ENCODE data around the gene PRG3.
"Not testable (repeated sequence)": the region's sequence is repeated elsewhere in the genome, so short reads cannot be mapped to it uniquely, and the experiment has no call there.

PRG3 gene

DNA sequence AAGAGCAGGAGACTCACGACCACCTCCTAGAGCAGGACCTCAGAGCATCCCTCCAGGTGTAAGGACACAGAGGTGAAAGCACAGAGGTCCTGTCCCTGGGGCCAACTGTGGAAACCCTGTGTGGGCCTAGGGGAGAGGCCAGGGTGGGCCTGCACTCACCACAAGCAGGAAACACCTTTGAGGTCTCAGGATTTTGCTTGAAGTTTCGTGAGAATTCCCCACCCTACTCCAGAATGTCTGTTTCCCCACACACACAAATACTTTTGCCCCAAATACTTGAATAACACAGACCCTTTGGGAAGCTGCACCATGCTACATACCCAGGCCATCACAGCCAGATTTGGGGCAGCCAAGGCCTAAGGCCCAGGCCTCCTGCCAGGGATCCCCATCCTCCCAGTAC is 27.8 kb upstream of the PRG3 start:
- DNase-seq (ENCODE audit: low spot score), result no peak

DNA sequence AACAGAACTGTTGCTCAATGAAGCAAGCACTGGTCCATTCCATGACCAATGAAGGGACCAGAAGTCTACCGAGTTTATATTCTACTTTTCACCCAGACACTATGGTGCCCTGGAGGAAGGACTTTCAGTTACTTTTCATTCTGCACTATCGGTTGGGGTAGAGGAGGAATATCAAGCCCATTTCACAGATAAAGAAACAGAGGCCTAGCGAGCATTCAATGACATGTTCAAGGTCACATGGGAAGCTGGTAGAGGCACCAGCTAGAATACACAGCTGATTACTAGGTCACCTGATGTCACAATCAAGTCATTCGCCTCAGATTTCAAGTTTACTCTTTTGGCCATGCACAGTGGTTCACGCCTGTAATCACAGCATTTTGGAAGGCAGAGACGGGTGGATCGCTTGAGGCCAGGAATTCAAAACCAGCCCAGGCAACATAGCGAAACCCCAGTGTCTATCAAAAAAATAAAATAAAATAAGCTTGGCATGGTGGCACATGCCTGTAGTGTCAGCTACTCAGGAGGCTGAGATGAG is 27.1 kb upstream of the PRG3 start:
- DNase-seq (ENCODE audit: low spot score), result no peak

DNA sequence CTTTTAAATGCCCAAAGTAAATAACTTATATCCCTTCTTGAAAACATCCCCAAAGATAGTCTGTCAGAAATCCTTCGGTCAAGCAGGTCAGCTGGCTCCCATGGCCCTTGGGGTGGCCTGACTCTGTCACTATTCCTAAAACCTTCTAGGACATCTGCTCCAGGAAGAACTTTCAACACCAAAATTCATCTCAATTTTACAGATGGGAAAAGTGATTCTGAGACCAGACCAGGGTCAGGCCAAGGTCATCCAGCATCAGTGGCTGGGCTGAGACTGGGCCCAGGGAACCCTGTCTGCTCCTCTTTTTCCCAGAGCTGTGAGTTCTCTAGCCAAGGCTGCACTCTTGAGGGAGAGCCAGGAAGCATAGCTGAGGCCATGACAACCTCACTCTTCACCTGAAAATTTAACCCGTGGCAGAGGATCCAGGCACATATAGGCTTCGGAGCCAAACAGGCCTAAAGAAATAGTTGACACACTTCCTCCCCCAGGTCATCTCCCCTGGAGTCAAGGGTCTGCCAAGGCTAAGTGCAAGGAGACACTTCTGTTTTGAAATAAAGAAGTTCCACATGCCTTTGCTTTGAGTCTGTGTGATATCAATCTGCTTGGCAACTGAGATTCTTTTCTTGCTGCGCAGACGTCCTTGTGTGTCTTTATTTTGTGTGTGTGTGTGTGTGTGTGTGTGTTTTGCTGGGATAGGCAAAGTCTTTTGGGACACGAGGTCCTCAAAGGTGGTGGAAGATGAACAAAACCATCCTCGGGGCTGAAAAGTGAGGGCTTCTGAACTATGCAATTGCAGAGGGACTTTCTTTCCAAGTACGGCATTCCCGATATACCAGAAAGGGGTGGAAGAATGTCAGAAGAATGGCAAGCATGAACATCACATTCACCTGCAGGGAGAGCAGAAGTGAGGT is 26.3 kb upstream of the PRG3 start:
- DNase-seq (ENCODE audit: low spot score), result no peak

DNA sequence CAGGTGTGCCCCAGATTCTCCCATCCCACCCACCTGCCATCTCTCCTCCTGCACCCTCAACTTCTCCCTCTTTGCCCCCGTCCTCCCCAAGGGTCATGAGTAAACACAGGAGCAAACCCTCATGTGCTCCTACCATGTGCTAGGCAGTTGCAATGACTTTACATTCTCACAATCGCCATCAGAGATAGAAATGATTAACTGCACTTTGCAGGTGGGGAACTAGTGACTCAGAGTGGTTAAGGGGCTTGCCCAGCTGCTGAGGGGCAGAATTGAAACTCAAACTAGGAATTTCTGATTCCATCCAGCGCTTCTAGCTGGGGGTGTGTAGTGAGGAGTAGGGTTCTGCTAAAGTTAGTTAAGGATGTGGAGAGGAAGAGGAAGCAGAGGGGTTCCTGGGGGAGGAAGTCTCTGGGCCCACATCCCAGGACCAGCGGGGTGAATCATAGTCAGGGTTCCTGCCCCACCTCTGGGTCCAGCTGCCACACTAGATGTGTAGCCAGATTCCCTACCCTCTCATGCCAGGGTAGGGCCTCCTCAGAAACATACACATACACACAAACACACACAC is 25.5 kb upstream of the PRG3 start:
- no peak for DNase-seq (ENCODE audit: low spot score)

DNA sequence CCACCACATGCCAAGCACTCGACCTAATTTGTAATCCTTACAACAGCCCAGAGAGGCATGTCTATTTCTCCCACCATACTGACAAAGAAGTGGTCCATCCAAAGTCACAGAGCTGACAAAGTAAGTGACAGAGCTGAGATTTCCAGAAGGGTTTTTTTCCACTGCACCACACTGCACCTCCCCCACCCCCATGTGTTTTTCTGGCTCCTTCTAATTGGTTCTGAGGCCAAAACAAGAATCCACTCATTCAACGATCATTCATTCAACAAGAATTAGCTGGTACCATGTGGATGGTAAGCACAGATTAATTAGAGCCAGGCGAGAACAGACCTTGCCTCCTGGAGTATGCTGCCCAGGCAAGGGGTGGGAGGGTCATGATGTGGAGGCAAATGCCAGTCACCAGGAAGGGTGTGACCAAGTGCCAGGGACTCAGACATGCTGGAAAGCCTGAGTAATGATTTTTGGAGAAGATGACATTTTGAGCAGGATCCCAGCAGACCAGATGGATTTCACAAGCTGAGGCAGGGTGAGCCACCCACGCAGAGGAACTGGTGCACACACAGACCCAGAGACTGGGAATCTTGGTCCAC is 24.4 kb upstream of the PRG3 start:
- DNase-seq (ENCODE audit: low spot score), result peak; percentile 40

DNA sequence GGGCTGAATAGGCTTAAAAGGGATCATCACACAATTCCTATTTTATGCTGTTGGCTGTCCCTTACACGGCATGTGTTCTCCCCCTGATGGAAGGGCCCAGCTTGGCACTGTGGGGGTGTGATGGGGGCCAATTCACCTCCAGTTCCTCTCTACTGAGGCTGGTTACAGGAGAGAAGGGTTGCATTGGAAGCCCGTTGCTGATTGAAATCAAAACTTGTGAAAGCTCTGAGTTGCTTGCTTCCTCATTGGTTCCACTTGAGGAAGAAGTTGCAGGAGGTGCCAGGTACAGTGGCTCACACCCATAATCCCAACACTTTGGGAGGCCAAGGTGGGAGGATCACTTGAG is 22.8 kb upstream of the PRG3 start:
- no peak for DNase-seq (ENCODE audit: low spot score)

DNA sequence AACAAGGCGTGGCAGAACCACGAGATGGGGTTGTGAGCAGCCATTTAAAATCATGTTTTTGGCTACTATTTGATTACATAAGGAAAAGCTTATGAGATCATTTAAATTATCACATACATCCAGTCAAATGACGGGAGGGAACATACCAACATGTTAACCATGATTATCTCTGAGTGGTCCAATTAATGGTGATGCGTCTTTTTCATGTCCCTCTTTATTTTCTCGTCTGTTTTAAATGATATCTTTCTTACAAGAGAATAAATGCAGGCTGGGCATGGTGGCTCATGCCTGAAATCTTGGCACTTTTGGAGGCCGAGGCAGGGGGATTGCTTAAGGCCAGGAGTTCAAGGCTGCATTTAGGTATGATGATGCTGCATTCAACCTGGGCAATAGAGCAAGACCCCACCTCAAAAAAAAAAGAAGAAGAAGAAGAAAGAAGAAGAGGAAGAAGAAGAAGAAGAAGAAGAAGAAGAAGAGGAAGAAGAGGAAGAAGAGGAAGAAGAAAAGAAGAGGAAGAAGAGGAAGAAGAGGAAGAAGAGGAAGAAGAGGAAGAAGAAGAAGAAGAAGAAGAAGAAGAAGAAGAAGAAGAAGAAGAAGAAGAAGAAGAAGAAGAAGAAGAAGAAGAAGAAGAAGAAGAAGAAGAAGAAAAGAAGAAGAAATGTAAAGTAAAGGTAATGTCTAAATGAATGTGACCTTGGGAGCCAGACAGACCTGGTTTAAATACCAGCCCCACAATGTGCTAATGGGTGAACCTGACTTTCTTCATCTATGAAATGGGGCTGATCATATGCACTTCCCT is 22.3 kb upstream of the PRG3 start:
- DNase-seq (ENCODE audit: low spot score), result not testable (repeated sequence)

DNA sequence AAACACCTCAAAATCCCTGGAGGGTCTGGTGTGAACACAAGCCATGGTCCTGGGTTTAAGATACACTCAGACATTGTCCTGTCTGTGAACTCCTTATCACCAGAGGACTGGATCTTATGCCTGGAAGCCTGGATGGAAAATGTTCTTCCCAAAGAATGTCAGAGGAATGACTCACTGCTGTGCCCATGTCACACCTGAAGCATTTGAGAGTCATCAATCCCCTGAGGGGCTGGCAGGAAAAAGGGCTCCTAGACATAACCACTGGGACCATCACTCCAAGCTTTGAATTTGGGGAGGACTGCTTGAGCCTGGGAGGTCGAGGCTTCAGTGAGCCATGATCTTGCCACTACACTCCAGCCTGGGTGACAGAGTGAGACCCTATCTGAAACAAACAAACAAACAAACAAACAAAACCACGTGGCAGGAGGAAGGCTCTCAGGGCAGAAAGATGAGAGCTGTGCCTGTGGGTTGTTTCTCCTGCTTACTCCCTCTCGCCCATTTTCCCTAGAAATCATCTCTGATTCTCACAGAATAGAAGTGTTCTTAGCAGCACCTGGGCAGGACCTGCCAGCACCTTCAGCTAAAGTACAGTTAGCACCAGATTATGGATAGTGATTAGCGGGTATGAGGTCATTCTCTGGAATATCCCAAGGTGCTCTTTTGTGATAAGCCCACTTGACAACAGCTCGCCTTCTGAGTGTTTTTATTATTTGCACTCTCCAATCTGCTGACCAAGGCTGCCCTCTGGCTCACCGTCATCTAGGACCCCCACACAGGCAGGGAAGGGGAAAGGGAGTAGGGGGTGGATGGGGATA is 21.4 kb upstream of the PRG3 start:
- DNase-seq (ENCODE audit: low spot score), result no peak

DNA sequence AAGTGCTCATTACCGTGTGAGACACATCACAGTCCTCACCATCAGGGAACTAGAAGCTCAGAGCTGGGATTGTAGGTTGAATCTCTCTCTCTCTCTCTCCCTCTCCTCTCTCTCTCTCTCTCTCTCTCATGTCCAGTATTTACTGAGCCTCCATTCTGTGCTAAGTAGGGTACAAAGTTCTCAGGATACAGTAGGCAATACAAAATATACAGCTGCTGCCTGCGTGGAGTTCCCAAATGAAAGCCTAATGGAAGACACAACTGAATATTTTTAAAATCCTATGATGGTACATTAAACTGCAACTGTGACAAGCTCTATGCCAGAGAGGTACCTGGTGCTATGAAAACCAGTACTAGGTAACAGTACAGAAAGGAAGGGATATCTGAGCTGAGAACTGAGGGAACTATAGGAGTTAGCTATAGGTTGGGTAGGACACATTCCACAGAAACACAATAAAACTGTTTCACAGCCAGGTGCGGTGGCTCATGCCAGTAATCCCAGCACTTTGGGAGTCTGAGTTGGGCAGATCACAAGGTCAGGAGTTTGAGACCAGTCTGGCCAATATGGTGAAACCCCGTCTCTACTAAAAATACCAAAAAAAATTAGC is 19.1 kb upstream of the PRG3 start:
- DNase-seq (ENCODE audit: low spot score), result no peak

DNA sequence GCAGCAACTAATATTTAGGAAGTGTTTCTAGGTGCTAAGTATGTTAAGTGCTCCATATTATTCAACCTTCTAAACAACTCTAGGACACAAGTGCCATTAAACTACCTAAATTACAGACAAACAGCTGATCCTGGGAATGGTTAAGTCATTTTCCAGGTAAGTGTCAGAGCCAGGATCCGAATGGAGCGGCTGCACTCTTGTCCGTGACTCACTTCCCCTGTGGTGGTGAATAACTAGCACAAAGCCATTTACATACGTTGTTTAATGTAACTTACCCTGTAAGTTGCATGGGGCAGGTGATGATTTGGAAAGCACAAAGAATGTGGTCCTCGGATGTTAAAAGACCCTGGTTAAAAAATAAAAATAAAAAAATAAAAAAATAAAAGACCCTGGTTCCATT is 18.3 kb upstream of the PRG3 start:
- no peak for DNase-seq (ENCODE audit: low spot score)

DNA sequence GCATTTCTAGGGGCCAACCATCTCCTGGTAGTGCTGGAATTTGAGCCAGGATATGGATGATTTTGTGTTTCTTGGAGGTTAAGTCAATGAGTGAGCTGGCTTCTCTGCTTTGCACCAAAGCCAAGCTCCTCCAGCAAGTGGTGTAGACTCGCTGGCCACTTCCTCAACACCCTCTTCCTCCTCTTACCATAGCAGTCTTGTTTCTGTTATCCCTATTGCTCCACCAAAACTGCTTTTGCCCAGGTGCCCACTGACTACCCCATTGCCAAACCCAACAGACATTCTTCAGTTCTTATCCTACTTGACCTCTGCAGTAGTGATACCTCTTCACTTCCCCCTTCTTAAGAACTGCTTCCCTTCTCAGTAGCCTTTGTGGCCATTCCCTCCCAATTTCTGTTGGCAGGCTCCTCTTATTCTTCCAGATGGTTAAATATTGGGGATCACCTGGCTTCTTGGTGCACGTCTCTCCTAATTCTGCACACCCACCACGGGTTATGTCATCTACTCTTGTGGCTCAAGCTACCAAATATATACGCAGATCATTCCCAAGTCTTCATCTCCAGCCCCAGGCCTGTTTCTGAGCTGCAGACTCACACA is 16.5 kb upstream of the PRG3 start:
- DNase-seq (ENCODE audit: low spot score), result no peak

DNA sequence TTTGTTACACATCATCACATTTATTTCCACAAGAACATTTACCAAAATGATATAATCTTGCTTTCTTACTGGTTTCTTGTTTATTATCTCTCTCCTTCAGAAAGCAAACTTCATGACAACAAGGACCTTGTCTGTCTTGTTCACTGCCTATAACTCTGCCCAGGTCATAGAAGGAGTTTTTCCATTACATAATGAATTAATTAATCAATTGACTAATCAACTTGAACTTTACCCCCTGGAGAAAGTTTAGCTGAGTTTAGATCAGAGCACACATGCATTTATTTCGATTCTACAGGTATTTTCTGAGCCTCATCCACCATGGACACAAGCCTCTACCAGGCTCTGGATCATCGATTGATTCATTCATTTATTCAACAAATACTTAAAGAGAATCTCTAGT is 15.8 kb upstream of the PRG3 start:
- DNase-seq (ENCODE audit: low spot score), result no peak

DNA sequence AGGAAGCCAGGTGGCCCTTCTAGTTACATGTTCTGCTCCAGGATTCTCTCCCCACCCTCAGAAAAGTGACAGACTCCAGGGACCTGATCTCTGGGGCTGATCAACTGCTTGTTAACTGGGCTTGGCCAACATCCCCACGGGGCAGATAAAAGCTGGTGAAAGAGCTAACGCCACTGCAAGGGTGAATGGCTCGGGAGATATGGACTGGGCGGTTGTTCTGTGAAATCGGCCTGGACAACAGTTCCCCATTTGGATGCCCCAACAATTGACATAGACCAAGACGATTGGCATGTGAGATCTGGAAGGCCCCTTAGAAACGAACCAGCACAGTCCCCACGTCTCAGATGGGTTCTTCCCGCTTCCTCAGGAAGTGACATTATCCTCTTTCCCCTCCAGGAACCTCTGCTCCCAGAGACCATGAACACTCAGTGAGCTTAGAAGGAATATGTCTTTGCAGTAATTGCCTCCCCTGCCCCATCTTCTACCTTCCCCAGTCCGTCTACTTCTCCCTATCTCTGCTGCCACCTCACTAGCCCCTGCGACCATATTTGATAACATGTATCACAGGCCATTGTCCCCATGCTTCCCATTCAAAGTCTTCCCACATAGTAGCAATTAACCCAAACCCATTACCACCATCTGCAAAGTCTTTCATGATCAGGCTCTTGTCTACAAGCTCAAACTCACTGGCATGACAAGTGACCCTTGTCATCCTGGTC is 15.1 kb upstream of the PRG3 start:
- no peak for DNase-seq (ENCODE audit: low spot score)

DNA sequence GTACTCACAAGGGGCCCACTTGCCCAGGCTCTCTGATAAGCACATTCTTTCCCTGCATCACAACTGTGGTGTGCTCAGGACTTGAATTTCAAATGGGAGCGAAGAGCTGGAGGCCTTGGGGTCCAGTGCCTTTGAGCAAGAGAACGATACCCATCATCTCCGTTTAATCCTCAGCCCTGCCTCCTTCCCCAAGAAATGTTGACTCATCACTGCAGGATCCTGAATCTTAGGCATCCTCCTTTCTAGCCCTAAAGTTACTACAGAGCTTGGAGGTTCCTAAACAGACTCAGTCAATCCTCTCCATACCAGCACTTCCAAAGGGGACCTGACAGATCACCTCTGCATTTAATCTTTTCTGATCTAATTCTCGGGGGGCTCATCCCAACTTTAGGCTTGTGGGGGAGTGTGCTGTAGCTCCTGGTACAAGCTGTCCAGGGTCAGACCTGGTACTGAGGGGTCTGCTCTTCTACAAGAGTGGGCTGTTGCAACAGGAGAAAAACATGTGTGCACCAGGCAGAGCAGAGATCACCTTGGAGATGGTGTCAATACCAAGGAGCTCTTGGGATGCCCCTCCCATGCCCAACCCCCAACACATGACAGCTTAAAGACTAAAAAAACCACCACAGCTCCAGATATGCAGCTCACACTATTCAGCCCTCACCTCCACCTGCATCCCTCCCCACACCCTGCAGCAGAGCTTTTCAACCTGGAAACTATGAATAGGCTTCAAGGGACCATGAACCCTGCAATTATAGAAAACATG is 13.4 kb upstream of the PRG3 start:
- DNase-seq (ENCODE audit: low spot score), result no peak

DNA sequence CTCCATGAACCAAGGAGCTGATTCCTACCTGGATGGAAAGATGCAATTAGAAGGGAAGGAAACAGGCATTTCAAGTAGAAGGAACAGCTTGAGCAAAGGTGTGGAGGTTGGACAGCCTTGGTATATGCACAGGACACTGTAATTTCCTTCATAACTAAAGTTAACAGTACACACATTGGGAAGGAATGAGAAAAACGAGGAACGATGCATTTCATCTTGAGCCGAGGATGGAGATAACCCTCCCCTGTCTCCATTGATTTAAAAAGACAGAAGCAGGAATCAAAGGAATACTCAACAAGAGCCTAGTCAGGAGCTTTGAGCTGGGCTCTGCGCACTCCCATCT is 11.8 kb upstream of the PRG3 start:
- no peak for DNase-seq (ENCODE audit: low spot score)

DNA sequence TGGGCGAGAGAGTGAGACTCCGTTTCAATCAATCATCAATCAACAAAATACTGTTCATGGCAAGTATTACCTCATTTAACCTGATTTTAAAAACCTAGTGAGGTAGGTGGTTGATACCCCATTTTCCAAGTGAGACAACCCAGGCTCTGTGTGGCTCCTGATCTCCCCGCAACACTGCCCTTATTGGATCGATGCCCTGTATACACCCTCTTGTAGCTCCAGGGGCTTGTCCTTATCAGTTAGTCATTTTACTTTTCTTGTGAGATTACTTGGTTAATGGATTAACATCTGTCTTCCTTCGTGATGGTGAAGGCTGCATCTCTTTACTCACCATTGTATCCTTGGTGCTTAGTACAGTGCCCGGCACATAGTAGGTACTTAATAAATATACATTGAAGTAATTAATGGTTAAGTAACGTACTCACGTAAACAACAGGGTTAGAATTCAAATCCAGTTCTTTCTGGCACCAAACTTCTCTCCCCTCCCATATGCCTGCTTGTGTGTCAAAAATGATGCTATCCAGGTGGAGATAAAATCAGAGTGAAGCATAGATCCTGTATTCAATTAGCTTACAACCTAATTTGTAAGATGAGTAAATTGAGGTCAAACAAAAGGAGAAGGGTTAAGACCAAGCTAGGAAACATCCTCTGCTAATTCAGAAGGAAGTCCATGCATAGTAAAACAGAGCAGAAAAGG is 11.3 kb upstream of the PRG3 start:
- no peak for DNase-seq (ENCODE audit: low spot score)

DNA sequence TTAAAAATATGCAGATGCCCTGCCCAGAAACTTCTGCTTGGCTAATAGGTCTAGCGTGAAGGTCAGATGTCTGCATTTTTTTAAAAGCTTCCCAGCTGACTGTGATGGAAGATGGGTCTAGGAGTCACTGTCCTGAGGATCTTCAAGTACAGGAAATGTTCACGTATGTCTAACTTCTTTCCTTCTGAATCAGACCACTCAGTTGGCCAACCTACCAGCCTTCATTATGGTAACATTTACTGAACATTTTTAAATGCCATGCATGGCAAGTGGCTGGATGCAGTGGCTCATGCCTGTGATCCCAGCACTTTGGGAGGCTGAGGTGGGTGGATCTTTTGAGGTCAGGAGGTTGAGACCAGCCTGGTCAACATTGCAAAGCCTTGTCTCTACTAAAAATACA is 10.6 kb upstream of the PRG3 start:
- no peak for DNase-seq (ENCODE audit: low spot score)

DNA sequence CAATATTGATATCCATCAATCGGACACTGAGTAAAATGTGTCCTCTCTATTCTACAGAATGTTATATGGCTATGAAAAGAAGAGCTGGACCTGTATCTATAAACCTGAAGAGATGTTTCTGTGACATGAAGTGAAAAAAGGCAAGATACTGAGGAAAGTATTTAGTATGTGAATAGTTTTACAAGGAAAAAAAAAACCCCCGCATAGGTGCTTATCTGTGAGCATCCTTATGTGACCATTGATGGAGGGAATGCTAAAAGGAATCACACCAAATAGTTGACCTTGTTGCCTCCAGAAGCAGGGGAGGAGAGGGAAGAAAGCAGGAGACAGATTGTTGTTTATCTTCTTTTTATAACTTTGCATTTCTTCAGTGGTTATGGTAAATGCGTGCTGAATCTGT is 10.2 kb upstream of the PRG3 start:
- DNase-seq (ENCODE audit: low spot score), result no peak

DNA sequence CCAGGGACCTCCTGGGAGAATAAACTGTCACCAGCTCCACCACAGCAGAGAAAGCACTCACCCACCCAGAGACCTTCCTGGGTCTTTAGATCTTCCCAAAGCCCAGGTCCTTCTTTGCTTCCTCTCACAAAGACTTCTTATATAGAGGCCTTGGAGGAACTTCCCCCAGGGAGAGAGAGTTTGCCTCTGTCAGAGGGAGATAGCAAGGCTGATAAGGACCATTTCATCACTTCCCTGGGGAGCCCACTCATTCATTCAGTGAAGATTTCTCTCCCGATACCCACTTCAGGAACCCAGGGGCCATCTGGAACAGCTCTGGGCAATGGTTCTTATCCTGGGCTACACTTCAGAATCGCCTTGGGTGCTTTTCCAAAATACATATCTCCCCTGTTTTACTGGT is 9.6 kb upstream of the PRG3 start, which contains the start of gene PRG2:
Gene PRG2, minus strand, starts transcription at position 116 of the 400 bp plus-strand sequence. CDS start 706 bp downstream, outside the sequence.
- DNase-seq (ENCODE audit: low spot score), result no peak

Measured in AG08395 (cell line).